ENCODE results near the gene RARB.

RARB gene

GRCh38 chr3:25578059-25578458 lies 150.0 kb downstream of the RARB start:
- Histone ChIP-seq H3K36me3 (replicated peaks) (peaks cover 59% of the 10 kb centered on the region), H3K27ac (no peak overlapping the region), H3K4me3 (ENCODE audit: low read depth, low read length) (no peak overlapping the region), H3K27me3 (replicated peaks) (no peaks in the 10 kb centered on the region)
- DNase-seq, result no peak
- TF ChIP-seq CTCF (IDR thresholded peaks at IDR 0.05; ENCODE audit: low read depth, low read length, missing control alignments), result no peak
- in situ Hi-C loops (cut with HindIII; ENCODE audit: low pct_ligation_motif_present, low sequenced_read_pairs), result no loop called here

GRCh38 chr3:25580534-25580933 lies 152.5 kb downstream of the RARB start:
- no peak for DNase-seq
- Histone ChIP-seq H3K4me3 (ENCODE audit: low read depth, low read length) (no peak overlapping the region), H3K36me3 (replicated peaks) (peaks cover 63% of the 10 kb centered on the region), H3K27me3 (replicated peaks) (no peaks in the 10 kb centered on the region), H3K27ac (no peak overlapping the region)
- in situ Hi-C loops (cut with HindIII; ENCODE audit: low pct_ligation_motif_present, low sequenced_read_pairs), result no loop called here
- TF ChIP-seq CTCF (IDR thresholded peaks at IDR 0.05; ENCODE audit: low read depth, low read length, missing control alignments), result no peak

GRCh38 chr3:25581335-25581734 lies 153.3 kb downstream of the RARB start:
- H3K27ac ChIP-seq, result peak overlapping the region; percentile 93
- TF ChIP-seq CTCF (IDR thresholded peaks at IDR 0.05; ENCODE audit: low read depth, low read length, missing control alignments), result no peak
- in situ Hi-C loops (cut with HindIII; ENCODE audit: low pct_ligation_motif_present, low sequenced_read_pairs), result no loop called here
- DNase-seq, result no peak
- H3K36me3 ChIP-seq (replicated peaks), result peaks cover 60% of the 10 kb centered on the region
- H3K4me3 ChIP-seq (ENCODE audit: low read depth, low read length), result no peak overlapping the region
- H3K27me3 ChIP-seq (replicated peaks), result no peaks in the 10 kb centered on the region

- no peak for TF ChIP-seq CTCF (IDR thresholded peaks at IDR 0.05; ENCODE audit: low read depth, low read length, missing control alignments)
- no peak for DNase-seq
These were observed 153.8 kb downstream of the RARB start for GRCh38 chr3:25581823-25582222.

DNA sequence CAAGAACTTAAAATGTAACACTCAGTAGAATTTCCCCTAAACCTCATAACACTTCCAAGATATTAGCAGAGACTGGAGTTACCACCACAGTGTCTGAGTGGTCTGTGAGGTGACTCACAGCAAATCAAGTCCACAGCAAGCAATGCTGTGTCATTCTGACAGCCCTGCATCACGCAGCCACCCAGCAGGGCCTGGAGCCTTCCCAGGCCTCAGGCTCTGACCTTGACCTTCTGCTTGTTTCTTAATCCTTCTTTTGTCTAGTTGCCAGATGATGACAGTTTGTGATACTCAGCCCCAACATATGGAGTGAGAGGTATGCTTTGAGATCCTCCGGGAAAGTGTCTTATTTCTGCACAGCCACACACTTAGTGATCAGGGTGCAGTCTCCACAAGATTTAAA lies 154.2 kb downstream of the RARB start:
- DNase-seq, result peak; percentile 92
- peak overlapping the region; percentile 93 for H3K27ac ChIP-seq
- TF ChIP-seq CTCF (IDR thresholded peaks at IDR 0.05; ENCODE audit: low read depth, low read length, missing control alignments), result no peak
- no peak overlapping the region for H3K4me3 ChIP-seq (ENCODE audit: low read depth, low read length)
- in situ Hi-C loops (cut with HindIII; ENCODE audit: low pct_ligation_motif_present, low sequenced_read_pairs), result no loop called here
- H3K27me3 ChIP-seq (replicated peaks), result no peaks in the 10 kb centered on the region
- H3K36me3 ChIP-seq (replicated peaks), result peaks cover 56% of the 10 kb centered on the region

More at GRCh38 chr3:25581823-25582222, 153.8 kb downstream of the RARB start:
- Histone ChIP-seq H3K36me3 (replicated peaks) (peaks cover 60% of the 10 kb centered on the region), H3K4me3 (ENCODE audit: low read depth, low read length) (no peak overlapping the region), H3K27ac (peak overlapping the region; percentile 93), H3K27me3 (replicated peaks) (no peaks in the 10 kb centered on the region)
- in situ Hi-C loops (cut with HindIII; ENCODE audit: low pct_ligation_motif_present, low sequenced_read_pairs), result no loop called here

DNA sequence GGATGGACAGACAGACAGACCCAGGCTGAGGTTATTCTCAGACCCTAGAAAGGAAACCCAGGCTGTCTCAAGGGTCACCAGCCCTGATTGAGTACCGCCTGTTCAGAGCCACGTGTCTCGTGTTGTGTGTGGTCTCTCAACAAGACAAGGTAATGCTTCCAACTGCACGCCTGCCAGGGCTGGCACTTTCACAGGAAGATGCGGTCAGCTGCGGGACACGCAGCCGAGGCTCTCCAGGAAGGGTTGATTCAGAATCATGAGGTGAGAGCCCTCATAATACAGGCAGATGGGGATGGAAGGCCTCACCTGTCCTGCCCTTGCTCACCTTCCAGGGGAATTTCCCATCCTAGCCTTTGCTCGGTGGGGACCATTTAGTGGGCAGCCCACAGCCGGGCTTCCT lies 155.3 kb downstream of the RARB start:
- no peak for TF ChIP-seq CTCF (IDR thresholded peaks at IDR 0.05; ENCODE audit: low read depth, low read length, missing control alignments)
- Histone ChIP-seq H3K4me3 (ENCODE audit: low read depth, low read length) (no peak overlapping the region), H3K36me3 (replicated peaks) (peaks cover 52% of the 10 kb centered on the region), H3K27ac (no peak overlapping the region), H3K27me3 (replicated peaks) (no peaks in the 10 kb centered on the region)
- in situ Hi-C loops (cut with HindIII; ENCODE audit: low pct_ligation_motif_present, low sequenced_read_pairs), result no loop called here
- DNase-seq, result no peak
